HT1080 (cell line): Measurements from ENCODE around the gene ANTXR1. TPM values are rescaled to one million over a fixed set of nuclear protein-coding genes. Genes with fewer than 3 reads are reported as not detected.

Experiments used
- DNase-seq: peaks from one replicate; pipeline ENCODE4 v3.0.0-alpha.2; 2015; ENCODE audit warnings: low read depth
- polyA plus RNA-seq, 2 experiments: library from polyadenylated mRNA; depleted of rRNA; stranded (reverse); fragments of >200 nt; gene quantifications; 2 replicates each; pipeline ENCODE4 v1.2.3, GENCODE V29; 2015
- total RNA-seq: library from RNA; depleted of rRNA; stranded (reverse); fragments of >200 nt; shearing (Covaris generic); gene quantifications from 2 replicates; pipeline ENCODE4 v1.2.3, GENCODE V29; 2014; rRNA removed

Gene ANTXR1
- total RNA-seq = 32.8 and 40.4 TPM in 2 replicates
- 74.4 and 95.7 TPM in 2 replicates for polyA plus RNA-seq (2015; cell fraction: cytosol; rRNA removed)
- polyA plus RNA-seq (2015; cell fraction: nucleus; rRNA removed) = 82.3 and 82.7 TPM in 2 replicates

GRCh38 chr2:69013142-69013839 lies at the start of gene ANTXR1:
Gene ANTXR1 (plus strand): TSS chr2:69013179. CDS start chr2:69013500, 321 bp downstream.
- peak; percentile 70 for DNase-seq

GRCh38 chr2:68964282-68964681 lies 48.7 kb upstream of the ANTXR1 start:
- no peak for DNase-seq

GRCh38 chr2:68968221-68968620 lies 44.8 kb upstream of the ANTXR1 start:
- no peak for DNase-seq

DNA sequence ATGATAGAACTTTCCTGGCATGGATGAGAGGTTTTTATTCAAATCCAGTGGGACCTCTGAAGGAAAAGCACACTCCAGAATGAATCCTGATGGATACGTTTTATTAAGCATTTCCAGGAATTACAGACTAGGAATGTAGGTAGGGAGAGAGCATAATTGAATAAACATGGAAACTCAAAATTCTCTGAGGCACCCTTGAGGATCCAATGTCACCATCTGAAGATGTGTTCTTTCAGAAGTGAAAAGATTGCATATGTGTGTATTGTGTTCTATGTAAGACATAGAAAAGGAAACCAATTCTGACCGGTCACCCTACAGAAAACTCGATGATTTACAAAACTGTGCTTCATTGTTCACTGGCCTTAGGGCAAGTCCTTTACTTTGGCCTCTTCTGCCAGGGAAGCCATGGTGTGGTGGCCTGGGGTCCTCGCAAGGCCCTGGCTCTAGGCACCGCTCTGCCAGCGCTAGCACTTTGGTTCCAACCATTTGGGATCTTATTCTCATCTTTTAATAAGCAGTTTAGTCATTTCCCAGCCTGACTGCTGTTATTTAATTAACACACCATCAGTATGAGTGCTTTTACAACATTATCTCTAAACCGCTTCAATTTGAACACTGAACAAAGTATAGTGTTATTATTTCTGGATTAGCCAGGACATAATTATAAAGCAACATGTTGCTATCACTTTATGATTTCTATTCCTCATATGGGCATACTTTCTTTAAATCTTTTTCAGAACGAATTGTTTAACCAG lies 43.1 kb upstream of the ANTXR1 start:
- no peak for DNase-seq

- DNase-seq = no peak
Measured at GRCh38 chr2:68970566-68971265, 42.3 kb upstream of the ANTXR1 start.

GRCh38 chr2:68971591-68972231 lies 41.3 kb upstream of the ANTXR1 start:
- DNase-seq = peak; percentile 99

GRCh38 chr2:68974251-68974650 lies 38.7 kb upstream of the ANTXR1 start, which contains the start of gene GKN1:
Gene GKN1 (plus strand): TSS chr2:68974636. CDS start chr2:68974678, 42 bp downstream.
- peak; percentile 4 for DNase-seq

GRCh38 chr2:68974946-68975665 lies 37.9 kb upstream of the ANTXR1 start:
- no peak for DNase-seq

DNA sequence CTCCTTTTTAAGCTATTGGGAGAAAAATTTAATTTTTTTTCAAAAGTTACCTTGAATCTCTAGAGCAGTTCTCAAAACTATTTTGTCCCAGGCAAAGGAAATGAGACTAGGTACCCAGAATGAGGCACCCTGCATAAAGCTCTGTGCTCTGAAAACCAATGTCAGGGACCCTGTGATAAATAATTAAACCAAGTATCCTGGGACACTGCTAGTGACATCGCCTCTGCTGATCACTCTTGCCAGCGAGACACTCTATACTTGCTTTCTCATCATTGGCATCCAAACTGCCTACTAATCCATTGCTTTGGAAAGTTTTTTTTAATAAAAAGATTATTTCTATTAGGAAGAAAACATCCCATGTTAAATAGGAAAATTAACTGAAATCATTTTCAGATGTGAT lies 37.1 kb upstream of the ANTXR1 start:
- DNase-seq = no peak

DNA sequence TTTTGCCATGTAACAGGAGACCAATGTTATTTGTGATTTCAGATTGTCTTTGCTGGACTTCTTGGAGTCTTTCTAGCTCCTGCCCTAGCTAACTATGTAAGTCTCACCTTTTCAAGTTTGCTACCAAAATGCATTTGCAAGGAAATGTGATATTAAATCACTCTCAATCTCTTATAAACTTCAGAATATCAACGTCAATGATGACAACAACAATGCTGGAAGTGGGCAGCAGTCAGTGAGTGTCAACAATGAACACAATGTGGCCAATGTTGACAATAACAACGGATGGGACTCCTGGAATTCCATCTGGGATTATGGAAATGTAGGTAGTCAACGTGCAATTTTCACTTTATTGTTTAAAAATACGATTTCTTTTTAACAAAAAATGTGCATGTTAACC lies 35.5 kb upstream of the ANTXR1 start:
- no peak for DNase-seq

DNA sequence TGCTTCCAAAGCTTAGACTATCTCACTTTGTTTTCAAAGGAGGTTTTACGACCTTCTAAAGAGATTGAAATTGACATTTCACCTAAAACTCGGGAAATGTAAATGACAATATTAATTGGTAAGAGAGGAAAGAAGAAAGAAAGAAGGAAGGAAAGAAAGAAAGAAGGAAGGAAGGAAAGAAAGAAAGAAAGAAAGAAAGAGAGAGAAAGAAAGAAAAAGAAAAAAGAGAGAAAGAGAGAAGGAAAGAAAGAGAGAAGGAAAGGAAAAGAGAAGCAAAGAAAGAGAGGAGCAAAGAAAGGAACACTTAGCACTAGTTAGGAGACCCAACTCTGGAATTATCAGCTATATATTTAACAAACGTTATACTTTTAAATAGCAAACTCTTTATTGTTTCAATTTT lies 34.9 kb upstream of the ANTXR1 start:
- DNase-seq = no peak

DNA sequence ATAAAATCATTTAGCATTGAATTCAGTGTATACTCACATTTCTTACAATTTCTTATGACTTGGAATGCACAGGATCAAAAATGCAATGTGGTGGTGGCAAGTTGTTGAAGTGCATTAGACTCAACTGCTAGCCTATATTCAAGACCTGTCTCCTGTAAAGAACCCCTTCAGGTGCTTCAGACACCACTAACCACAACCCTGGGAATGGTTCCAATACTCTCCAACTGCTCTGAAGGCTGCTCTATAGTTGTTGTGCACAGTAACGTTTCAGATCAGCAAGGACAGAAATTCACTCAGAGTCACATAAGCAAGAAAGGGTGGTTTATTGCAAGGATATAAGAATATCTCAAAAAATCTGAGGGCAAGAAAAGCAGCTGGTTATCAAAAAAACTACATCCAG lies 32.0 kb upstream of the ANTXR1 start:
- DNase-seq = peak; percentile 36

DNA sequence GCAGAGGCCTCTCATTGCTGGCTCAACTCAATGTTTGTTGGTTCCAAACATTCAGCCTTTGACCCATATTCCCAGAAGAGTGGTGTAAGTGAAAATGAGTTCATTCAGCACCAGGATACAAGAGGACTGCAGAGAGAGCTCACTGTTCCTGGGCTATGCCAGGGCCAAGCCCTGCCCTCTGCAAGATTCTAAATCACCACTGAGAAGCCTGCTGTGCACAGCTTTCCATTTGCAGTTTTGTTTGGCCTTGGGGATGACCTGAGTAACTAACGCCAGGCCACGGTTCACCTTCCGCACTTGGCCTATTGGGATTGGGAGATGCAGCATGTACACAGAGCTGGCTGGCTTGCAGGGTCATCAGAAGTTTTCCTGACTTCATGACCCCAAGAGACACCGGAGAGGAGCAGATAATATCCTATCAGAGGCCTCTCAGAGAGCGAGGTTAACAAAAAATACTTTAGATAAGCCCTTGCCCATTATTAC lies 25.9 kb upstream of the ANTXR1 start:
- no peak for DNase-seq

DNA sequence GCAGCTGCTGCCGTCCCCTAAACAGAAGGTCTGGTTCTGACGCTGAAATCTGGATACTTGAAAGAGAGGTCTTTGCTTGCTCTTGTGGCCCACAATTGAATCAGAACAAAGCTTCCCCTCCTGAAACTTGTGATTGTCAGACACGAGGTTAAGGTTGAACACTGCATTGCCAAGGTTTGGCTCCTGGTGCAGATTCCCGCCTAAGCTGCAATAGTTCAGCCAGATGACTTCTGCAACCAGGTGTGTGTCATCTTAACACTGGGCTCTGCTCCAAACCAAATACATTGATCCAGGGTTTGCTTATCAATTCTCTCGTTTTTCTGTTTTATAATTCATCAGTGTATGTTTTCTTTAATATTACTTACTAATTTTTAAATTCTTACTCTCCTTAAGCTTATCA lies 23.9 kb upstream of the ANTXR1 start:
- no peak for DNase-seq

DNA sequence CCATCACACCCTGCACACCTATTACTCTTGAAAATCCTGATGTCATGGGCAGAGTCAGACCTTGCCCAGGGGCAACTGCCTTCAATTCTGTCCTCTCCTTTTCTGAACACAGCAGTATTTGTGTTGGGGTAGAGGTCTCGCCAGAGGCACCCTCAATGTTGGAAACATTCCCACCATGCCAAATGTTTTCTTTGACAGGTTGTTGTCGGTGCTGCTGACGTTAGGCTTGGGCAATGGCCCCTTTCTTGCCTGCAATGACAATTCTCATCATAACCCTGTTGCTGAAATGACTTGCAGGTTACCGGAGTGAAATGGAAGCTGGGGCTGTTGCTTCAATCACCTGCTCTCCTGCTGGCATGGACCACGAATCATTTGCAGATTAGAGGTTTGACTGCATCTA lies 20.6 kb upstream of the ANTXR1 start:
- no peak for DNase-seq

- DNase-seq = peak; percentile 21
Measured at GRCh38 chr2:68992933-68993332, 20.0 kb upstream of the ANTXR1 start.

GRCh38 chr2:68993660-68994059 lies 19.3 kb upstream of the ANTXR1 start:
- no peak for DNase-seq

- DNase-seq = peak; percentile 80
Measured at GRCh38 chr2:68994864-68995263, 18.1 kb upstream of the ANTXR1 start.

GRCh38 chr2:68995916-68996315 lies 17.1 kb upstream of the ANTXR1 start:
- DNase-seq = no peak

- no peak for DNase-seq
Measured at GRCh38 chr2:68997401-68997800, 15.6 kb upstream of the ANTXR1 start.

DNA sequence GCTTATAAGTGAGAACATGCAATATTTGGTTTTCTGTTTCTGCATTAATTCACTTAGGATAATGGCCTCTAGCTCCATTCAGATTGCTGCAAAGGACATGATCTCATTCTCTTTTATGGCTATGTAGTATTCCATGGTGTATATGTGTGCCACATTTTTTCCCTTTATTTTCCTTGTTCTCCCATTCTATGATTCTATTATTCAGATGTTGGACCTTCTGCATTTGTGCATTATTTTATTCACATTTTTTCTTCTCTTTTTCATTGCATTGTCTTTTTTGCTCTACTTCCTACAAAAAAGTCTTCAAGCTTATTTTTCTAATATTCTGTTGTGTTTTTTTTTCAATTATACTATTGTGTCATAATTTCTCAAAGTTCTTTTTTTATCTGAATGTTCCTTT lies 11.1 kb upstream of the ANTXR1 start:
- DNase-seq = no peak
